ENCODE measurements around the gene MGAT4B. TPM values are rescaled to one million over a fixed set of nuclear protein-coding genes. Genes with fewer than 3 reads are reported as not detected.

The MGAT4B gene
- total and polyA plus RNA-seq, 2 of the 13 experiments (the other 11 are each of a cell fraction or from before 2014, with no cell fraction given): 93.5 to 130 TPM

GRCh38 chr5:179819296-179820126, 12.8 kb upstream of the MGAT4B start (continued):
- no peak for TF ChIP-seq MED1 (CRISPR knock-in tag; IDR thresholded peaks at IDR 0.05)
- peak; percentile 32 for TF ChIP-seq TAF1 (CRISPR knock-in tag; IDR thresholded peaks at IDR 0.05)
- TF ChIP-seq, protein P1, sequence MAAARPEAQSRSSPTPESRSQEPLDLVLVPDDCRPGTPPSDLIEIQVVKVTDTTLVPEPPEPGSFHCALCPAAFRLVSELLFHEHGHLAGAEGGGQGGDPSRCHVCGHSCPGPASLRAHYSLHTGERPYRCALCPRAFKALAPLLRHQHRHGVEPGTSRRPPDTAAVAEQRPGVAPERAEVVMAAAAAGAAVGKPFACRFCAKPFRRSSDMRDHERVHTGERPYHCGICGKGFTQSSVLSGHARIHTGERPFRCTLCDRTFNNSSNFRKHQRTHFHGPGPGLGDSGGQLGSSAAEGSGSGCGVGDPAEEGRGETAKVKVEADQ (CRISPR knock-in tag; IDR thresholded peaks at IDR 0.05; ENCODE audit: borderline replicate concordance): no peak
- TF ChIP-seq PLRG1 (conservative IDR thresholded peaks at IDR 0.05): no peak
- no peak for TF ChIP-seq ZNF432 (CRISPR knock-in tag; IDR thresholded peaks at IDR 0.05; ENCODE audit: borderline replicate concordance)
- peak; percentile 66 for TF ChIP-seq SNAPC4 (CRISPR knock-in tag; IDR thresholded peaks at IDR 0.05)
- TF ChIP-seq JUND (CRISPR knock-in tag; IDR thresholded peaks at IDR 0.05): 0 out of 2 replicates have a peak, but pooled peaks have one; percentile 22
- TF ChIP-seq SP4 (CRISPR knock-in tag; IDR thresholded peaks at IDR 0.05): no peak; the same call in 1 of the 2 replicates
- no peak for TF ChIP-seq ZNF10 (CRISPR knock-in tag; IDR thresholded peaks at IDR 0.05; ENCODE audit: borderline replicate concordance, low read depth)
- peak; percentile 79 for TF ChIP-seq NR0B2 (CRISPR knock-in tag; IDR thresholded peaks at IDR 0.05)
- no peak for TF ChIP-seq NONO (IDR thresholded peaks at IDR 0.05)
- 0 out of 2 replicates have a peak, but pooled peaks have one; percentile 9 for TF ChIP-seq NONO (CRISPR knock-in tag; conservative IDR thresholded peaks at IDR 0.05)
- TF ChIP-seq HNRNPLL (IDR thresholded peaks at IDR 0.05; ENCODE audit: low read depth, low read length, poor library complexity, severe bottlenecking): peak; percentile 15
- TF ChIP-seq ZNF616 (CRISPR knock-in tag; IDR thresholded peaks at IDR 0.05; ENCODE audit: low read depth): peak; percentile 34; the same call in 1 of the 2 replicates
- TF ChIP-seq ZNF564 (CRISPR knock-in tag; IDR thresholded peaks at IDR 0.05): no peak; the same call in 1 of the 2 replicates
- no peak; the same call in 1 of the 2 replicates for TF ChIP-seq ZNF670 (CRISPR knock-in tag; IDR thresholded peaks at IDR 0.05; ENCODE audit: borderline replicate concordance)
- TF ChIP-seq ZNF777 (CRISPR knock-in tag; IDR thresholded peaks at IDR 0.05): peak; percentile 45; the same call in 1 of the 2 replicates
- TF ChIP-seq, protein P2, sequence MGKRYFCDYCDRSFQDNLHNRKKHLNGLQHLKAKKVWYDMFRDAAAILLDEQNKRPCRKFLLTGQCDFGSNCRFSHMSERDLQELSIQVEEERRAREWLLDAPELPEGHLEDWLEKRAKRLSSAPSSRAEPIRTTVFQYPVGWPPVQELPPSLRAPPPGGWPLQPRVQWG (CRISPR knock-in tag; IDR thresholded peaks at IDR 0.05; ENCODE audit: borderline replicate concordance, low read depth): no peak
- TF ChIP-seq ZNF619 (CRISPR knock-in tag; IDR thresholded peaks at IDR 0.05): 0 out of 2 replicates have a peak, but pooled peaks have one; percentile 34
- TF ChIP-seq ZNF607 (CRISPR knock-in tag; IDR thresholded peaks at IDR 0.05; ENCODE audit: borderline replicate concordance): peak; percentile 92; the same call in 1 of the 2 replicates
- 0 out of 2 replicates have a peak, but pooled peaks have one; percentile 21 for TF ChIP-seq ZNF136 (CRISPR knock-in tag; IDR thresholded peaks at IDR 0.05; ENCODE audit: low read depth)
- TF ChIP-seq FOSL2 (CRISPR knock-in tag; IDR thresholded peaks at IDR 0.05): peak; percentile 79
- 0 out of 2 replicates have a peak, but pooled peaks have one; percentile 48 for TF ChIP-seq PHF8 (CRISPR knock-in tag; IDR thresholded peaks at IDR 0.05)

Data from HepG2 (cell line).